Measurements from ENCODE around the gene ODC1.

DNA sequence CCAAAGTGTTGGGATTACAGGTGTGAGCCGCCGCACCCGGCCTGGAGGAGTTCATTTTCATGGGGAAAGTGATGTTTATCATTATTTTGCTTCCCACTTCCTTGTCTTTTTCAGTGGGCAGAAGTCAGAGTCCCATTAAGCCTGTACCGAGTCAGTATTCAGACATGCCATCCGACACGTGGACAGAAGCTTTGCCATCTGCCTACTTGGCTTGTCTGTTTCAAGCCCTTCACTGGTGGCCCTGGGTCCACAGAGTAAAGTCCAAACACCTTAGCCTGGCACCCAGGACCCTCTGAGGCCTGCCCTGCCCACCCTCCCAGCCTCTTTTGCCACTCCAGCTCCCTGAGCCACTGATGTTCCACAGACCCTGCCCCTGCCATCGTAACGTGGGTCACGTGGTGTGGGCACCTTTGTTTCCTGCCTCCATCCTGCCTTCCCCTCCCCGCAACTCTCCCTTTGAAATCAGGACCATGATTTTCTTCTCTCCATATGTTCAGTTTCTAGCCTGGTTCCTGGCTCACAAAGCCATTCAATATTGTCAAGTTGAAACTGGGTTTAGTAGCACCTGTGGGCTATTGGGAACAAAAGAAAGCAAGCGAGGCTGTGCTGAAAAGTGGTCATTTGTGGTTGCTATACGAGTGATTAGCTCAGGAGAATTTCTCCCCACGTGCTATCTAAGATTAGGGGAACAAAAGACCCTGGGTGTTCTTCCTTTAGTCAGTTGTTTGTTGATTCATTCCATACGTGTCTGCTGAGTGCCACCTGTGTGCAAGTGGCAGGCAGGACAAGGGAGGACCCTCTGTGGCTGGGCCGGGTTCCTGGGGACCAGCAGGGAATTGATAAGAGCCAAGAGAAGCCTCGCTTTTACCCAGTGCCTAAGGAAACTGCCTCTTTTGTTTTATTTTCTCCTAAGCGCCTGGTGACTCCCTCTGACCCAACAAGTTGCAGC is 5.1 kb upstream of the ODC1 start:
- TF ChIP-seq POLR2AphosphoS5 (IDR thresholded peaks at IDR 0.05; ENCODE audit: low read depth, low read length) = no peak
- no peak for TF ChIP-seq SP1 (IDR thresholded peaks at IDR 0.05; ENCODE audit: low read depth)
- TF ChIP-seq, protein P1, sequence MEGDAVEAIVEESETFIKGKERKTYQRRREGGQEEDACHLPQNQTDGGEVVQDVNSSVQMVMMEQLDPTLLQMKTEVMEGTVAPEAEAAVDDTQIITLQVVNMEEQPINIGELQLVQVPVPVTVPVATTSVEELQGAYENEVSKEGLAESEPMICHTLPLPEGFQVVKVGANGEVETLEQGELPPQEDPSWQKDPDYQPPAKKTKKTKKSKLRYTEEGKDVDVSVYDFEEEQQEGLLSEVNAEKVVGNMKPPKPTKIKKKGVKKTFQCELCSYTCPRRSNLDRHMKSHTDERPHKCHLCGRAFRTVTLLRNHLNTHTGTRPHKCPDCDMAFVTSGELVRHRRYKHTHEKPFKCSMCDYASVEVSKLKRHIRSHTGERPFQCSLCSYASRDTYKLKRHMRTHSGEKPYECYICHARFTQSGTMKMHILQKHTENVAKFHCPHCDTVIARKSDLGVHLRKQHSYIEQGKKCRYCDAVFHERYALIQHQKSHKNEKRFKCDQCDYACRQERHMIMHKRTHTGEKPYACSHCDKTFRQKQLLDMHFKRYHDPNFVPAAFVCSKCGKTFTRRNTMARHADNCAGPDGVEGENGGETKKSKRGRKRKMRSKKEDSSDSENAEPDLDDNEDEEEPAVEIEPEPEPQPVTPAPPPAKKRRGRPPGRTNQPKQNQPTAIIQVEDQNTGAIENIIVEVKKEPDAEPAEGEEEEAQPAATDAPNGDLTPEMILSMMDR (IDR thresholded peaks at IDR 0.05 in 2 of 3, conservative IDR thresholded peaks at IDR 0.05 in 1 of 3; ENCODE audit: borderline replicate concordance in 1 of 3, insufficient read depth in 1 of 3, low read depth in 2 of 3, low read length in 2 of 3) = no peak
- no peak for TF ChIP-seq FOSL1 (IDR thresholded peaks at IDR 0.05; ENCODE audit: low read depth)
- TF ChIP-seq POLR2A (IDR thresholded peaks at IDR 0.05; ENCODE audit: borderline replicate concordance, extremely low read depth, insufficient read depth, insufficient read length) = no peak
- no peak for TF ChIP-seq RAD21 (IDR thresholded peaks at IDR 0.05; ENCODE audit: low read depth)
- no peak for TF ChIP-seq ZFX (IDR thresholded peaks at IDR 0.05)
- TF ChIP-seq, protein P2, sequence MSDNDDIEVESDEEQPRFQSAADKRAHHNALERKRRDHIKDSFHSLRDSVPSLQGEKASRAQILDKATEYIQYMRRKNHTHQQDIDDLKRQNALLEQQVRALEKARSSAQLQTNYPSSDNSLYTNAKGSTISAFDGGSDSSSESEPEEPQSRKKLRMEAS (IDR thresholded peaks at IDR 0.05) = no peak
- TF ChIP-seq TCF7L2 (IDR thresholded peaks at IDR 0.05; ENCODE audit: borderline replicate concordance, extremely low read depth, insufficient read depth, insufficient read length) = no peak
- TF ChIP-seq ZNF274 (IDR thresholded peaks at IDR 0.05; ENCODE audit: low read depth, low read length) = no peak
- no peak for TF ChIP-seq SIN3A (IDR thresholded peaks at IDR 0.05; ENCODE audit: low read depth)
- TF ChIP-seq, protein P3, sequence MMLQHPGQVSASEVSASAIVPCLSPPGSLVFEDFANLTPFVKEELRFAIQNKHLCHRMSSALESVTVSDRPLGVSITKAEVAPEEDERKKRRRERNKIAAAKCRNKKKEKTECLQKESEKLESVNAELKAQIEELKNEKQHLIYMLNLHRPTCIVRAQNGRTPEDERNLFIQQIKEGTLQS (IDR thresholded peaks at IDR 0.05) = no peak
